MM.1S (cell line): Measurements from ENCODE around the gene GNAT1.

Experiments used
- EZH2 ChIP-seq: fragments of 300-600 bp; sonication (generic); optimal IDR thresholded peaks from 2 replicates; pipeline ENCODE3; 2017; ENCODE audit warnings: low read depth, mild to moderate bottlenecking, antibody characterized with exemption, low read length, mixed read lengths
- EZH2phosphoT487 ChIP-seq: fragments of 300-600 bp; sonication (generic); IDR thresholded peaks from 2 replicates; pipeline ENCODE4 v1.6.1; 2018; ENCODE audit warnings: antibody characterized with exemption, low read length
- TF ChIP-seq, protein P1 (sequence below): fragments of 300-600 bp; sonication (generic); IDR thresholded peaks from 2 replicates; pipeline ENCODE4 v1.5.1; 2016; ENCODE audit warnings: antibody characterized with exemption, low read length, mixed read lengths

DNA sequence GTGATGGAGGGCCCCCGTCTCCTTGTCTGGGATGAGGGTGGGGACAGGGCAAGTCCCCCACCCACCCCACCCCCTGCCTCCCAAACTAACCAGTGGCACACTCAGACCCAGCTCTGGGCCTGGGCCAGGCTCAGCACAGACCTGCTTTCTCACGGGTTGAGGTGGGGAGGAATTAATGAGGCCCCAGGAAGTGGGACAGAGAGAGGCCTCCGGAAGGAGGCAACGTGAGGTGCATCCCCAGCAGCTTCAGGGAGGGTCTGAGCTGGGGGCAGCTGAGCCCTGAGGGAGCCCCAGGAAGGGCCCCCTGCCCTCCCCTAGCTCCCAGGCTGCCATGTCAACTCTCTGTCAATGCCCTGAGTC lies 29.6 kb downstream of the GNAT1 start:
- TF ChIP-seq, protein P1, sequence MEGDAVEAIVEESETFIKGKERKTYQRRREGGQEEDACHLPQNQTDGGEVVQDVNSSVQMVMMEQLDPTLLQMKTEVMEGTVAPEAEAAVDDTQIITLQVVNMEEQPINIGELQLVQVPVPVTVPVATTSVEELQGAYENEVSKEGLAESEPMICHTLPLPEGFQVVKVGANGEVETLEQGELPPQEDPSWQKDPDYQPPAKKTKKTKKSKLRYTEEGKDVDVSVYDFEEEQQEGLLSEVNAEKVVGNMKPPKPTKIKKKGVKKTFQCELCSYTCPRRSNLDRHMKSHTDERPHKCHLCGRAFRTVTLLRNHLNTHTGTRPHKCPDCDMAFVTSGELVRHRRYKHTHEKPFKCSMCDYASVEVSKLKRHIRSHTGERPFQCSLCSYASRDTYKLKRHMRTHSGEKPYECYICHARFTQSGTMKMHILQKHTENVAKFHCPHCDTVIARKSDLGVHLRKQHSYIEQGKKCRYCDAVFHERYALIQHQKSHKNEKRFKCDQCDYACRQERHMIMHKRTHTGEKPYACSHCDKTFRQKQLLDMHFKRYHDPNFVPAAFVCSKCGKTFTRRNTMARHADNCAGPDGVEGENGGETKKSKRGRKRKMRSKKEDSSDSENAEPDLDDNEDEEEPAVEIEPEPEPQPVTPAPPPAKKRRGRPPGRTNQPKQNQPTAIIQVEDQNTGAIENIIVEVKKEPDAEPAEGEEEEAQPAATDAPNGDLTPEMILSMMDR: no peak
- no peak for TF ChIP-seq EZH2
- no peak for TF ChIP-seq EZH2phosphoT487
